Bronchial epithelial cell (primary cell): ENCODE measurements around the gene IRX4. TPM values are rescaled to one million over a fixed set of nuclear protein-coding genes. Genes with fewer than 3 reads are reported as not detected.

Source experiments
- DNase-seq: peaks from one replicate; pipeline ENCODE4 v3.0.0-alpha.2; 2010; ENCODE audit warnings: low read depth
- FAIRE-seq: peaks from 2 replicates; lab custom pipeline; 2011; peaks lifted over from hg19 to GRCh38; lab: Jason Lieb, UNC
- H3K27me3 ChIP-seq: 2 replicates; pipeline ENCODE4 v1.5.1; 2011; ENCODE audit warnings: low read length; ENCODE audit not compliant: control insufficient read depth, insufficient read depth
- H3K36me3 ChIP-seq: 2 replicates; pipeline ENCODE4 v1.5.1; 2011; ENCODE audit warnings: low read length; ENCODE audit not compliant: control insufficient read depth, insufficient read depth
- H3K4me3 ChIP-seq: 2 replicates; pipeline ENCODE4 v1.5.1; 2011; ENCODE audit warnings: mild to moderate bottlenecking, low read depth, low read length, control low read depth
- CTCF ChIP-seq: IDR thresholded peaks from 2 replicates; pipeline ENCODE4 v1.5.1; 2011; ENCODE audit warnings: mild to moderate bottlenecking, moderate library complexity, low read length, control low read depth, inconsistent platforms; ENCODE audit not compliant: insufficient read depth, severe bottlenecking
- total RNA-seq: library from RNA; depleted of rRNA; stranded (reverse); fragments of >200 nt; gene quantifications from 2 replicates; pipeline ENCODE4 v1.2.1, GENCODE V29; 2014

IRX4 gene
- total RNA-seq, 1 donor from 2014 or later = 1.1 TPM

GRCh38 chr5:1884678-1885403, 2.1 kb upstream of the IRX4 start:
- H3K4me3 ChIP-seq = no peak overlapping the region
- H3K36me3 ChIP-seq = no peaks in the 10 kb centered on the region
- no peak for TF ChIP-seq CTCF
- FAIRE-seq (no peak), DNase-seq (no peak)
- peaks cover 56% of the 10 kb centered on the region for H3K27me3 ChIP-seq

GRCh38 chr5:1883925-1884677, 1.4 kb upstream of the IRX4 start:
- Histone ChIP-seq H3K27me3 (peaks cover 59% of the 10 kb centered on the region), H3K36me3 (no peaks in the 10 kb centered on the region), H3K4me3 (no peak overlapping the region)
- TF ChIP-seq CTCF = no peak
- FAIRE-seq (no peak), DNase-seq (peak; percentile 27)

- no peaks in the 10 kb centered on the region for H3K36me3 ChIP-seq
- FAIRE-seq (no peak), DNase-seq (no peak)
- TF ChIP-seq CTCF = peak; percentile 7
- peak overlapping the region; percentile 5 for H3K4me3 ChIP-seq
- peaks cover 62% of the 10 kb centered on the region for H3K27me3 ChIP-seq
Measured at GRCh38 chr5:1883120-1883924, 597 bp upstream of the IRX4 start.

GRCh38 chr5:1881731-1882336, 891 bp downstream of the IRX4 start:
- Histone ChIP-seq H3K27me3 (peaks cover 71% of the 10 kb centered on the region), H3K4me3 (no peak overlapping the region), H3K36me3 (no peaks in the 10 kb centered on the region)
- no peak for FAIRE-seq
- TF ChIP-seq CTCF = no peak
- no peak for DNase-seq

DNA sequence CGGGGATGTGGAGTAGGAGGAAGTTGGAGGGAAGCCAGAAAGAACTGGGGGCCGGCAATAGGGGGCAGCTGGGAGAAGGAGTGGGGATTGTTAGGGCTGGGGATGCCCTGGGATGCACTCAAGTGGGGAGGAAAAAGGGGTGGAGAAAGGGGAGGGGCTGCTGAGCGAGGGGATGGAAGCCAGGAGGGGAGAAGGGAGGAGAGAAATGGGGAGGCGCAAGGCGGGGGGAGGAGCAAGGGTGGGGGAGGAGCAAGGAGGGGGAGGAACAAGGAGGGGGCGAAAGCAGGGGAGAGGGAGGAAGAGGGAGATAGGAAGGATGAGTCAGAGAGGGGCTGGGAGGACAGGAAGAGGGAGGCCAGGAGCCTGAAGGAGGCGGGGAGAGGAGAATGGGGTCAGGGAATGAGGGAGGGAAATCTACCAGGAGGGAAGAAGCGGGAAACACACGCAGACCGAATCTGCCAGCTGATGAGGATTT, 1.6 kb downstream of the IRX4 start:
- TF ChIP-seq CTCF = no peak
- no peaks in the 10 kb centered on the region for H3K36me3 ChIP-seq
- DNase-seq (no peak), FAIRE-seq (no peak)
- no peak overlapping the region for H3K4me3 ChIP-seq
- peaks cover 69% of the 10 kb centered on the region for H3K27me3 ChIP-seq
